ENCODE data around the gene KCTD6.
"Not testable (repeated sequence)": the region's sequence is repeated elsewhere in the genome, so short reads cannot be mapped to it uniquely, and the experiment has no call there.

The KCTD6 gene

DNA sequence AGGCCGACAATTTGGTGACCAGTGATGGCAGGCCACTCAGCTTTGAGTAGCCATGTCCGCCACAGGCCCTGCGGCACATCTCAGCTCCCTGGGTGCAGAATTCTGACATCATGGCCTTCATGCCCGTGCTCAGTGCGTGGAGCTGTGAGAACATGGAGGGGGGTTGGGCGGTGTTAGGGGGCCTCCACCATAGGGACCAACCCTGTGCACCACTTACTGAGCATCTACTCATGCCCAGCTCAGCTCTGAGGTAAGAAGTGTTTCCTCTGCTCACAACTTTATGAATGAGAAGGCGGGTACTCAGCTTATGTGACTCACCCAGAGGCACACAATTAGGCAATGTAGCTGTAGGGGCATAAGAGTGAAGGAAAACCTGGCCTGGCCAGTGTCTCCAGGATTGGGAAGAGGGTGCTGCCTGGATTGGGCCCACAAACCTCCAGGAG, 34.6 kb downstream of the KCTD6 start:
- peak; percentile 86 for ATAC-seq
- TF ChIP-seq, protein P1, sequence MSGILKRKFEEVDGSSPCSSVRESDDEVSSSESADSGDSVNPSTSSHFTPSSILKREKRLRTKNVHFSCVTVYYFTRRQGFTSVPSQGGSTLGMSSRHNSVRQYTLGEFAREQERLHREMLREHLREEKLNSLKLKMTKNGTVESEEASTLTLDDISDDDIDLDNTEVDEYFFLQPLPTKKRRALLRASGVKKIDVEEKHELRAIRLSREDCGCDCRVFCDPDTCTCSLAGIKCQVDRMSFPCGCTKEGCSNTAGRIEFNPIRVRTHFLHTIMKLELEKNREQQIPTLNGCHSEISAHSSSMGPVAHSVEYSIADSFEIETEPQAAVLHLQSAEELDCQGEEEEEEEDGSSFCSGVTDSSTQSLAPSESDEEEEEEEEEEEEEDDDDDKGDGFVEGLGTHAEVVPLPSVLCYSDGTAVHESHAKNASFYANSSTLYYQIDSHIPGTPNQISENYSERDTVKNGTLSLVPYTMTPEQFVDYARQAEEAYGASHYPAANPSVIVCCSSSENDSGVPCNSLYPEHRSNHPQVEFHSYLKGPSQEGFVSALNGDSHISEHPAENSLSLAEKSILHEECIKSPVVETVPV (CRISPR knock-in tag; IDR thresholded peaks at IDR 0.05) = no peak
- TF ChIP-seq, protein P2, sequence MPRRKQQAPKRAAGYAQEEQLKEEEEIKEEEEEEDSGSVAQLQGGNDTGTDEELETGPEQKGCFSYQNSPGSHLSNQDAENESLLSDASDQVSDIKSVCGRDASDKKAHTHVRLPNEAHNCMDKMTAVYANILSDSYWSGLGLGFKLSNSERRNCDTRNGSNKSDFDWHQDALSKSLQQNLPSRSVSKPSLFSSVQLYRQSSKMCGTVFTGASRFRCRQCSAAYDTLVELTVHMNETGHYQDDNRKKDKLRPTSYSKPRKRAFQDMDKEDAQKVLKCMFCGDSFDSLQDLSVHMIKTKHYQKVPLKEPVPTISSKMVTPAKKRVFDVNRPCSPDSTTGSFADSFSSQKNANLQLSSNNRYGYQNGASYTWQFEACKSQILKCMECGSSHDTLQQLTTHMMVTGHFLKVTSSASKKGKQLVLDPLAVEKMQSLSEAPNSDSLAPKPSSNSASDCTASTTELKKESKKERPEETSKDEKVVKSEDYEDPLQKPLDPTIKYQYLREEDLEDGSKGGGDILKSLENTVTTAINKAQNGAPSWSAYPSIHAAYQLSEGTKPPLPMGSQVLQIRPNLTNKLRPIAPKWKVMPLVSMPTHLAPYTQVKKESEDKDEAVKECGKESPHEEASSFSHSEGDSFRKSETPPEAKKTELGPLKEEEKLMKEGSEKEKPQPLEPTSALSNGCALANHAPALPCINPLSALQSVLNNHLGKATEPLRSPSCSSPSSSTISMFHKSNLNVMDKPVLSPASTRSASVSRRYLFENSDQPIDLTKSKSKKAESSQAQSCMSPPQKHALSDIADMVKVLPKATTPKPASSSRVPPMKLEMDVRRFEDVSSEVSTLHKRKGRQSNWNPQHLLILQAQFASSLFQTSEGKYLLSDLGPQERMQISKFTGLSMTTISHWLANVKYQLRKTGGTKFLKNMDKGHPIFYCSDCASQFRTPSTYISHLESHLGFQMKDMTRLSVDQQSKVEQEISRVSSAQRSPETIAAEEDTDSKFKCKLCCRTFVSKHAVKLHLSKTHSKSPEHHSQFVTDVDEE (CRISPR knock-in tag; IDR thresholded peaks at IDR 0.05) = no peak
- TF ChIP-seq, protein P3, sequence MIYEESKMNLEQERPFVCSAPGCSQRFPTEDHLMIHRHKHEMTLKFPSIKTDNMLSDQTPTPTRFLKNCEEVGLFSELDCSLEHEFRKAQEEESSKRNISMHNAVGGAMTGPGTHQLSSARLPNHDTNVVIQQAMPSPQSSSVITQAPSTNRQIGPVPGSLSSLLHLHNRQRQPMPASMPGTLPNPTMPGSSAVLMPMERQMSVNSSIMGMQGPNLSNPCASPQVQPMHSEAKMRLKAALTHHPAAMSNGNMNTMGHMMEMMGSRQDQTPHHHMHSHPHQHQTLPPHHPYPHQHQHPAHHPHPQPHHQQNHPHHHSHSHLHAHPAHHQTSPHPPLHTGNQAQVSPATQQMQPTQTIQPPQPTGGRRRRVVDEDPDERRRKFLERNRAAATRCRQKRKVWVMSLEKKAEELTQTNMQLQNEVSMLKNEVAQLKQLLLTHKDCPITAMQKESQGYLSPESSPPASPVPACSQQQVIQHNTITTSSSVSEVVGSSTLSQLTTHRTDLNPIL (CRISPR knock-in tag; IDR thresholded peaks at IDR 0.05; ENCODE audit: low read depth) = no peak
- TF ChIP-seq ZNF70 (CRISPR knock-in tag; IDR thresholded peaks at IDR 0.05) (no peak), ISL1 (CRISPR knock-in tag; IDR thresholded peaks at IDR 0.05) (no peak), ZNF8 (CRISPR knock-in tag; IDR thresholded peaks at IDR 0.05) (no peak), ZNF565 (CRISPR knock-in tag; conservative IDR thresholded peaks at IDR 0.05; ENCODE audit: low read depth) (no peak), GLIS3 (CRISPR knock-in tag; IDR thresholded peaks at IDR 0.05) (no peak)
- TF ChIP-seq, protein P4, sequence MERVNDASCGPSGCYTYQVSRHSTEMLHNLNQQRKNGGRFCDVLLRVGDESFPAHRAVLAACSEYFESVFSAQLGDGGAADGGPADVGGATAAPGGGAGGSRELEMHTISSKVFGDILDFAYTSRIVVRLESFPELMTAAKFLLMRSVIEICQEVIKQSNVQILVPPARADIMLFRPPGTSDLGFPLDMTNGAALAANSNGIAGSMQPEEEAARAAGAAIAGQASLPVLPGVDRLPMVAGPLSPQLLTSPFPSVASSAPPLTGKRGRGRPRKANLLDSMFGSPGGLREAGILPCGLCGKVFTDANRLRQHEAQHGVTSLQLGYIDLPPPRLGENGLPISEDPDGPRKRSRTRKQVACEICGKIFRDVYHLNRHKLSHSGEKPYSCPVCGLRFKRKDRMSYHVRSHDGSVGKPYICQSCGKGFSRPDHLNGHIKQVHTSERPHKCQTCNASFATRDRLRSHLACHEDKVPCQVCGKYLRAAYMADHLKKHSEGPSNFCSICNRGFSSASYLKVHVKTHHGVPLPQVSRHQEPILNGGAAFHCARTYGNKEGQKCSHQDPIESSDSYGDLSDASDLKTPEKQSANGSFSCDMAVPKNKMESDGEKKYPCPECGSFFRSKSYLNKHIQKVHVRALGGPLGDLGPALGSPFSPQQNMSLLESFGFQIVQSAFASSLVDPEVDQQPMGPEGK (CRISPR knock-in tag; IDR thresholded peaks at IDR 0.05; ENCODE audit: borderline replicate concordance) = no peak

DNA sequence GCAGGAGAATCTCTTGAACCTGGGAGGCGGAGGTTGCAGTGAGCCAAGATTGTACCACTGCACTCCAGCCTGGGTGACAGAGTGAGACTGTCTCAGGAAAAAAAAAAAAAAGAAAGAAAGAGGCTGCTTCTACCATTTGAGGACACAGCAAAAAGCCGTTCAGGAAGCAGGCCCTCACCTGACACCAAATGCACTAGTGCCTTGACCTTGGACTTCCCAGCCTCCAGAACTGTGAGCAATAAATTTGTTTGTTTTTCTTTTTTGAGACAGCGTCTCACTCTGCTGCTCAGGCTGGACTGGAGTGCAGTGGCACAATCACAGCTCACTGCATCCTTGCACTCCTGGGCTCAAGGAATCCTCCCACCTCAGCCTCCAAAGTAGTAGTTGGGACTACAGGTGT, 35.5 kb downstream of the KCTD6 start:
- not testable (repeated sequence) for ATAC-seq

GRCh38 chr3:58528629-58529028, 36.7 kb downstream of the KCTD6 start:
- TF ChIP-seq TCF4 (CRISPR knock-in tag; IDR thresholded peaks at IDR 0.05; ENCODE audit: borderline replicate concordance) (no peak), TOX (CRISPR knock-in tag; IDR thresholded peaks at IDR 0.05; ENCODE audit: borderline replicate concordance) (no peak), POU6F1 (CRISPR knock-in tag; IDR thresholded peaks at IDR 0.05; ENCODE audit: borderline replicate concordance, low read depth) (no peak), ZFP3 (CRISPR knock-in tag; IDR thresholded peaks at IDR 0.05) (peak; percentile 79)
- peak; percentile 66 for ATAC-seq

GRCh38 chr3:58529516-58530353, 37.8 kb downstream of the KCTD6 start:
- peak; percentile 9; the same call in 1 of the 3 replicates for ATAC-seq

More at GRCh38 chr3:58529516-58530353, 37.8 kb downstream of the KCTD6 start:
- TF ChIP-seq, protein P2 (CRISPR knock-in tag; IDR thresholded peaks at IDR 0.05) = no peak
- TF ChIP-seq TOX (CRISPR knock-in tag; IDR thresholded peaks at IDR 0.05; ENCODE audit: borderline replicate concordance) (no peak), PPARA (CRISPR knock-in tag; IDR thresholded peaks at IDR 0.05; ENCODE audit: borderline replicate concordance) (no peak), POU6F1 (CRISPR knock-in tag; IDR thresholded peaks at IDR 0.05; ENCODE audit: borderline replicate concordance, low read depth) (no peak), ZFP30 (CRISPR knock-in tag; IDR thresholded peaks at IDR 0.05) (no peak), CSDC2 (CRISPR knock-in tag; IDR thresholded peaks at IDR 0.05) (no peak), ZC3H10 (CRISPR knock-in tag; IDR thresholded peaks at IDR 0.05) (no peak)
